HG02610 (cell line): ENCODE measurements around the gene KLHL26.
"Not testable (repeated sequence)": the region's sequence is repeated elsewhere in the genome, so short reads cannot be mapped to it uniquely, and the experiment has no call there.

Source experiments
- ATAC-seq: cut with Tn5 transposase; IDR thresholded peaks from one replicate; pipeline ENCODE4 v1.9.1; 2021; ENCODE audit warnings: mild to moderate bottlenecking, moderate library complexity; ENCODE audit not compliant: unreplicated experiment

KLHL26 gene

GRCh38 chr19:18600692-18601397, 36.0 kb upstream of the KLHL26 start:
- ATAC-seq: not testable (repeated sequence)

GRCh38 chr19:18601875-18602274, 35.0 kb upstream of the KLHL26 start:
- no peak for ATAC-seq

- no peak for ATAC-seq
These were observed 33.4 kb upstream of the KLHL26 start for GRCh38 chr19:18603255-18603957.

GRCh38 chr19:18603958-18604819, 32.6 kb upstream of the KLHL26 start:
- ATAC-seq: no peak

GRCh38 chr19:18604820-18605159, 32.0 kb upstream of the KLHL26 start:
- no peak for ATAC-seq

- no peak for ATAC-seq
These were observed 31.7 kb upstream of the KLHL26 start for GRCh38 chr19:18605196-18605545.

GRCh38 chr19:18605546-18606280, 31.1 kb upstream of the KLHL26 start:
- ATAC-seq: no peak

- no peak for ATAC-seq
These were observed 30.3 kb upstream of the KLHL26 start, which contains the start of gene CRLF1 for GRCh38 chr19:18606281-18607225. TSS of gene CRLF1 (minus strand) at chr19:18606799. CDS start at chr19:18606656, 143 bp downstream.

GRCh38 chr19:18607226-18608101, 29.4 kb upstream of the KLHL26 start:
- no peak for ATAC-seq

GRCh38 chr19:18608102-18608804, 28.6 kb upstream of the KLHL26 start:
- no peak for ATAC-seq

GRCh38 chr19:18608805-18609716, 27.8 kb upstream of the KLHL26 start:
- no peak for ATAC-seq

- ATAC-seq: no peak
These were observed 27.1 kb upstream of the KLHL26 start for GRCh38 chr19:18609717-18610051.

GRCh38 chr19:18610245-18610555, 26.6 kb upstream of the KLHL26 start:
- ATAC-seq: no peak

- ATAC-seq: no peak
These were observed 26.1 kb upstream of the KLHL26 start for GRCh38 chr19:18610556-18611326.

- ATAC-seq: no peak
These were observed 25.3 kb upstream of the KLHL26 start for GRCh38 chr19:18611327-18612050.
